Measurements from ENCODE around the gene ZC2HC1C.

GRCh38 chr14:75094896-75095295 is 25.5 kb downstream of the ZC2HC1C start:
- TF ChIP-seq CTCF (conservative IDR thresholded peaks at IDR 0.05; ENCODE audit: low read depth in 2 of 2) (no peak), EZH2 (IDR thresholded peaks at IDR 0.05; ENCODE audit: low read depth, unreplicated experiment) (no peak), CREB1 (CRISPR knock-in tag; IDR thresholded peaks at IDR 0.05; ENCODE audit: low read depth) (no peak), POLR2AphosphoS5 (IDR thresholded peaks at IDR 0.05; ENCODE audit: low read depth) (no peak), EZH2phosphoT487 (IDR thresholded peaks at IDR 0.05; ENCODE audit: unreplicated experiment) (no peak), ZNF114 (CRISPR knock-in tag; IDR thresholded peaks at IDR 0.05) (no peak), REST (IDR thresholded peaks at IDR 0.05; ENCODE audit: unreplicated experiment) (no peak), ETS1 (IDR thresholded peaks at IDR 0.05) (no peak), JUNB (IDR thresholded peaks at IDR 0.05; ENCODE audit: unreplicated experiment) (no peak)
